Neural progenitor cell (in vitro differentiated cells): ENCODE results near the gene DEFB132. TPM values are rescaled to one million over a fixed set of nuclear protein-coding genes. Genes with fewer than 3 reads are reported as not detected.

Experiments used
- DNase-seq: peaks from one replicate; pipeline ENCODE4 v3.0.0-alpha.2; 2016; ENCODE audit warnings: low spot score
- H2AFZ ChIP-seq: fragments of 200-600 bp; sonication (generic); replicated peaks from 2 replicates; pipeline ENCODE4 v1.6.1; 2016; ENCODE audit warnings: antibody characterized with exemption
- H3F3A ChIP-seq: fragments of 200-600 bp; sonication (generic); 2 replicates; pipeline ENCODE4 v1.6.1; 2016; ENCODE audit warnings: antibody characterized with exemption, low read depth
- H3K27ac ChIP-seq: fragments of 200-600 bp; sonication (generic); 2 replicates; pipeline ENCODE4 v1.5.1; 2016; ENCODE audit warnings: mild to moderate bottlenecking
- H3K27me3 ChIP-seq: fragments of 200-600 bp; sonication (generic); 2 replicates; pipeline ENCODE4 v1.6.1; 2016; ENCODE audit warnings: mild to moderate bottlenecking, moderate library complexity
- H3K36me3 ChIP-seq: fragments of 200-600 bp; sonication (generic); 2 replicates; pipeline ENCODE4 v1.5.1; 2016
- H3K4me1 ChIP-seq: fragments of 200-600 bp; sonication (generic); 2 replicates; pipeline ENCODE4 v1.6.1; 2016; ENCODE audit warnings: mixed run types
- H3K4me2 ChIP-seq: fragments of 200-600 bp; sonication (generic); 2 replicates; pipeline ENCODE4 v1.6.1; 2016
- H3K4me3 ChIP-seq: fragments of 200-600 bp; sonication (generic); 2 replicates; pipeline ENCODE4 v1.5.1; 2016
- H3K79me2 ChIP-seq: fragments of 200-600 bp; sonication (generic); 2 replicates; pipeline ENCODE4 v1.6.1; 2016; ENCODE audit warnings: low read depth
- H3K9ac ChIP-seq: fragments of 200-600 bp; sonication (generic); 2 replicates; pipeline ENCODE4 v1.6.1; 2016
- H3K9me3 ChIP-seq: fragments of 200-600 bp; sonication (generic); 2 replicates; pipeline ENCODE4 v1.5.1; 2016; ENCODE audit warnings: low read depth
- H4K20me1 ChIP-seq: fragments of 200-600 bp; sonication (generic); 2 replicates; pipeline ENCODE4 v1.6.1; 2016; ENCODE audit warnings: low read depth
- H3K27ac Mint-ChIP-seq: 3 replicates; pipeline ENCODE4 v1.8.0; 2021; ENCODE audit warnings: mixed read lengths
- H3K27me3 Mint-ChIP-seq: 2 replicates; pipeline ENCODE4 v1.8.0; 2022; ENCODE audit warnings: low read depth, mild to moderate bottlenecking, inconsistent platforms, moderate library complexity, mixed read lengths; ENCODE audit not compliant: insufficient read depth
- H3K36me3 Mint-ChIP-seq: 3 replicates; pipeline ENCODE4 v1.8.0; 2021; ENCODE audit warnings: mixed read lengths
- H3K4me1 Mint-ChIP-seq: 3 replicates; pipeline ENCODE4 v1.8.0; 2021; ENCODE audit warnings: mixed read lengths
- H3K4me3 Mint-ChIP-seq: 3 replicates; pipeline ENCODE4 v1.8.0; 2021; ENCODE audit warnings: mild to moderate bottlenecking, moderate library complexity, mixed read lengths
- H3K9me3 Mint-ChIP-seq: 3 replicates; pipeline ENCODE4 v1.8.0; 2020; ENCODE audit warnings: mixed read lengths
- EZH2 ChIP-seq: fragments of 200-600 bp; sonication (generic); IDR thresholded peaks from 2 replicates; pipeline ENCODE4 v1.6.1; 2017; ENCODE audit warnings: antibody characterized with exemption, mild to moderate bottlenecking, moderate library complexity
- EZH2phosphoT487 ChIP-seq: fragments of 200-600 bp; sonication (generic); IDR thresholded peaks from 2 replicates; pipeline ENCODE4 v1.6.1; 2017; ENCODE audit warnings: antibody characterized with exemption
- total RNA-seq: library from RNA; depleted of rRNA; stranded (reverse); fragments of >200 nt; gene quantifications from 2 replicates; pipeline ENCODE4 v1.2.3, GENCODE V29; 2015; ENCODE audit warnings: low replicate concordance
- TF ChIP-seq, protein P1 (sequence below): fragments of 200-600 bp; sonication (generic); IDR thresholded peaks from 2 replicates; pipeline ENCODE4 v1.5.1; 2017; ENCODE audit warnings: antibody characterized with exemption, mild to moderate bottlenecking

DEFB132 gene
- total RNA-seq, 1 donor from 2014 or later, result not detected

DNA sequence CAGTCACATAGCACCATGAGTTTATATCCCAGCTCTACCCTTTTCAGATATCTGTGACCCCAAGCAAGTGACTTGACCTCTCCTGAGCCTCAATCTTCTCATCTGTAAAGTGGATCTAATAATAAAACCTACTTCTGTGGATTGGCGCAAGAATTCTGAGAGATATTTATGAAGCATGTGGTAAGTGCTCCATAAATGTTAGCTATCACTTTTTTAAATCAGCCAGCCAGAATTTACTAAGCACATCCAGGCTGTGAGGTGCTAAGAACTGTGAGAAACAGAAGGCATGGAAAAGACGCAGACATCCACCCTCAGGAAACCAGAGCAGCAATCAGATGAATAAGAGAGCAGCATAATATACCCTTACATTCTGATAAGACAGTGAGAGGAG, 32.2 kb downstream of the DEFB132 start:
- TF ChIP-seq EZH2phosphoT487 (no peak), EZH2 (no peak)
- TF ChIP-seq, protein P1, sequence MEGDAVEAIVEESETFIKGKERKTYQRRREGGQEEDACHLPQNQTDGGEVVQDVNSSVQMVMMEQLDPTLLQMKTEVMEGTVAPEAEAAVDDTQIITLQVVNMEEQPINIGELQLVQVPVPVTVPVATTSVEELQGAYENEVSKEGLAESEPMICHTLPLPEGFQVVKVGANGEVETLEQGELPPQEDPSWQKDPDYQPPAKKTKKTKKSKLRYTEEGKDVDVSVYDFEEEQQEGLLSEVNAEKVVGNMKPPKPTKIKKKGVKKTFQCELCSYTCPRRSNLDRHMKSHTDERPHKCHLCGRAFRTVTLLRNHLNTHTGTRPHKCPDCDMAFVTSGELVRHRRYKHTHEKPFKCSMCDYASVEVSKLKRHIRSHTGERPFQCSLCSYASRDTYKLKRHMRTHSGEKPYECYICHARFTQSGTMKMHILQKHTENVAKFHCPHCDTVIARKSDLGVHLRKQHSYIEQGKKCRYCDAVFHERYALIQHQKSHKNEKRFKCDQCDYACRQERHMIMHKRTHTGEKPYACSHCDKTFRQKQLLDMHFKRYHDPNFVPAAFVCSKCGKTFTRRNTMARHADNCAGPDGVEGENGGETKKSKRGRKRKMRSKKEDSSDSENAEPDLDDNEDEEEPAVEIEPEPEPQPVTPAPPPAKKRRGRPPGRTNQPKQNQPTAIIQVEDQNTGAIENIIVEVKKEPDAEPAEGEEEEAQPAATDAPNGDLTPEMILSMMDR, result no peak
- Histone ChIP-seq H3K79me2 (peaks cover 11% of the 10 kb centered on the region), H4K20me1 (no peaks in the 10 kb centered on the region), H3K4me1 (peaks cover 5% of the 10 kb centered on the region), H3K36me3 (no peaks in the 10 kb centered on the region), H3K4me2 (peak overlapping the region; percentile 82), H3F3A (peaks cover 6% of the 10 kb centered on the region), H3K9ac (peak overlapping the region; percentile 46), H3K27me3 (peaks cover 21% of the 10 kb centered on the region), H3K27ac (no peak overlapping the region), H2AFZ (peak overlapping the region; percentile 98), H3K9me3 (no peaks in the 10 kb centered on the region), H3K4me3 (peak overlapping the region; percentile 78)
- Mint-ChIP-seq H3K36me3 (peaks cover 11% of the 10 kb centered on the region), H3K9me3 (no peaks in the 10 kb centered on the region), H3K4me1 (peaks cover 10% of the 10 kb centered on the region), H3K4me3 (no peak overlapping the region), H3K27ac (peak overlapping the region; percentile 96), H3K27me3 (peaks cover 2% of the 10 kb centered on the region)
- DNase-seq, result no peak

DNA sequence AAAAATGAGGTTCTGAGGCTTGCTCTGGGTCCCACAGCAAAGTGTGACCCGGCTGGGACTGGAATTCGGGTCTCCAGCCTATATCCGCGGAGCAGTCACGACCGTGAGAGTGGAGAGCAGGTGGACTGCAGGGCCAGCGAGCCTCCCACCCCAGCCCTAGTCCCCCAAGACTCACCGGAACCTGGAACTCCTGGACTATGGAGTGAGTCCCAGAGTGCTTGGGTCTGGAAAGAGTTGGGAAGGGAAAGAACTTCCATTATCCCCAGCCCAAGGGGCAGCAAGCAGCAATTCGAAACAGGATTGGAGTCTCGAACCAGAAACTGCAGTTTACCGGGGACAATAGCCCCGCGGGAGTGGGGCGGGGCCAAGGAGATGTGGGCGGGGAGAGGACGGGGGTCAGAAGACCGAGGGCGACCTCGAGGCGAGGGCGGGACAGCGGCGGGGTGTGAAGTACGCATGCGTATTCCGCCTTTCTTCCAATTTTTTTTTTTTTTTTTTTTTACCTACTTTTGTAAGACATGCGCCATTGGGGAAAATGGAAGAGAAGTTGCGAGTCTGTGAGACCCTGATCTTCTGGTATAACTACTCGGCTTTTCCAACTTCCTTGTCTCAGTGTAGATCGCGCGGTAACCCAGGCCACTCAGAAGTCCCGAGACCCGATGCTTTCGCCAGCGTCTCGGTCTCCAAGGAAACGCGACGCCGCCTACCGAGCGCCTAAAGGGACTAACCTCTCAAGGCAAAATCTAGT, 32.7 kb downstream of the DEFB132 start, which contains the start of gene C20orf96:
Gene C20orf96, minus strand, starts transcription at position 667 of the 748 bp plus-strand sequence. Its CDS starts 140 bp downstream, at position 527.
- Mint-ChIP-seq H3K27me3 (peaks cover 6% of the 10 kb centered on the region), H3K4me1 (peaks cover 10% of the 10 kb centered on the region), H3K27ac (peak within 1 kb of the TSS; percentile 96), H3K36me3 (peaks cover 11% of the 10 kb centered on the region), H3K4me3 (no peak within 1 kb of the TSS), H3K9me3 (no peaks in the 10 kb centered on the region)
- no peak within 1 kb of the TSS for H3K27ac ChIP-seq
- TF ChIP-seq EZH2phosphoT487, result no peak
- TF ChIP-seq, protein P1, result peak; percentile 53
- no peaks in the 10 kb centered on the region for H4K20me1 ChIP-seq
- peaks cover 26% of the 10 kb centered on the region for H3K27me3 ChIP-seq
- peaks cover 11% of the 10 kb centered on the region for H3K79me2 ChIP-seq
- no peaks in the 10 kb centered on the region for H3K36me3 ChIP-seq
- H3K9me3 ChIP-seq, result no peaks in the 10 kb centered on the region
- H3K4me1 ChIP-seq, result peaks cover 5% of the 10 kb centered on the region
- DNase-seq, result peak; percentile 97
- peaks cover 6% of the 10 kb centered on the region for H3F3A ChIP-seq
- peak within 1 kb of the TSS; percentile 98 for H2AFZ ChIP-seq
- peak within 1 kb of the TSS; percentile 78 for H3K4me3 ChIP-seq
- peak within 1 kb of the TSS; percentile 82 for H3K4me2 ChIP-seq
- peak within 1 kb of the TSS; percentile 46 for H3K9ac ChIP-seq

DNA sequence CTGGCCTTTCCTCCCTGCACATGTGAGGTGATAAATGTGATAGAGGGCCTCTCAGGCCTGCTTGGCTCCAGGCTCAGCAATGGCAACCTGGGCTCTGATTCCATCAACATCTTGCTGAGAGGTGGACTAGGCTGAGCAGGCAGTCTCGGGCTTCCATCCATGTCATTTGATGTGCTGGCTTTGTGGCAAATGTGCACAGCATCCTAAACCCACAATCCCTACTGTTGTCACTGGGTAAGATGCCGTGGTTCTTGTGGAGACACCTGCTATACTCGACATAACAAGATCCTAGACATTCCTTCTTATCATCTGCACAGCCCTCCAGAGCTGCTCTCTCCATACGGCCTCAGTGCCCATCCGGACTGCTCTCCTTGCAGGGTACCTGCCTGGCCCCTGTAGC, 37.1 kb downstream of the DEFB132 start:
- Histone ChIP-seq H3K4me1 (peaks cover 15% of the 10 kb centered on the region), H3K4me3 (no peak overlapping the region), H3K9me3 (no peaks in the 10 kb centered on the region), H3F3A (peaks cover 20% of the 10 kb centered on the region), H3K4me2 (no peak overlapping the region), H3K36me3 (no peaks in the 10 kb centered on the region), H3K9ac (no peak overlapping the region), H3K27me3 (peaks cover 42% of the 10 kb centered on the region), H4K20me1 (peaks cover 17% of the 10 kb centered on the region), H2AFZ (no peak overlapping the region), H3K79me2 (peaks cover 33% of the 10 kb centered on the region), H3K27ac (no peak overlapping the region)
- DNase-seq, result no peak
- Mint-ChIP-seq H3K4me1 (peaks cover 21% of the 10 kb centered on the region), H3K27me3 (peaks cover 9% of the 10 kb centered on the region), H3K27ac (no peak overlapping the region), H3K9me3 (no peaks in the 10 kb centered on the region), H3K4me3 (no peak overlapping the region), H3K36me3 (peaks cover 7% of the 10 kb centered on the region)
- TF ChIP-seq EZH2phosphoT487 (no peak), EZH2 (no peak)
- TF ChIP-seq, protein P1, result no peak
